IMR-90 (cell line): ENCODE measurements around the gene C3.

Experiments used
- CTCF ChIP-seq: conservative IDR thresholded peaks from 2 replicates; pipeline ENCODE4 v1.5.1; 2012; ENCODE audit warnings: mild to moderate bottlenecking, low read depth, low read length, improper control_type of control experiment
- MAFK ChIP-seq: IDR thresholded peaks from 2 replicates; pipeline ENCODE4 v1.6.1; 2012; ENCODE audit warnings: low read depth, low read length, improper control_type of control experiment
- USF2 ChIP-seq: fragments of 150-350 bp; IDR thresholded peaks from 2 replicates; pipeline ENCODE4 v1.6.1; 2017; ENCODE audit warnings: mild to moderate bottlenecking, antibody characterized with exemption, low read length, low read depth

- TF ChIP-seq MAFK: no peak
- TF ChIP-seq CTCF: no peak
- no peak for TF ChIP-seq USF2
Observed at GRCh38 chr19:6751189-6751588, 30.7 kb upstream of the C3 start.
